NOMO-1 treated with dmso at 0.1 percent for 144 hours (cell line): Measurements from ENCODE around the gene ANKRD23.
"Not testable (repeated sequence)": the region's sequence is repeated elsewhere in the genome, so short reads cannot be mapped to it uniquely, and the experiment has no call there.

Experiments used
- DNase-seq: peaks from one replicate; lab custom pipeline; 2025; ENCODE audit not compliant: unreplicated experiment; lab: John Stamatoyannopoulos, UW

Gene ANKRD23

GRCh38 chr2:96801005-96801785, 42.6 kb downstream of the ANKRD23 start:
- no peak for DNase-seq

GRCh38 chr2:96800061-96801004, 43.5 kb downstream of the ANKRD23 start:
- no peak for DNase-seq

GRCh38 chr2:96799623-96799935, 44.2 kb downstream of the ANKRD23 start:
- no peak for DNase-seq

GRCh38 chr2:96798733-96799622, 44.8 kb downstream of the ANKRD23 start:
- no peak for DNase-seq

- DNase-seq = no peak
These were observed 46.7 kb downstream of the ANKRD23 start for GRCh38 chr2:96797066-96797625.

- not testable (repeated sequence) for DNase-seq
These were observed 47.3 kb downstream of the ANKRD23 start for GRCh38 chr2:96796497-96796896.

GRCh38 chr2:96795076-96795475, 48.7 kb downstream of the ANKRD23 start:
- DNase-seq = no peak

- DNase-seq = no peak
These were observed 50.8 kb downstream of the ANKRD23 start for GRCh38 chr2:96792772-96793749.

- DNase-seq = no peak
These were observed 54.6 kb downstream of the ANKRD23 start for GRCh38 chr2:96789245-96789617.

GRCh38 chr2:96788442-96789244, 55.2 kb downstream of the ANKRD23 start:
- no peak for DNase-seq
